Measurements from ENCODE around the gene SPECC1.
"Not testable (repeated sequence)": the region's sequence is repeated elsewhere in the genome, so short reads cannot be mapped to it uniquely, and the experiment has no call there.

SPECC1 gene

GRCh38 chr17:20213449-20213848 is 204.3 kb downstream of the SPECC1 start:
- no peak for DNase-seq

- no peak for DNase-seq
Observed at GRCh38 chr17:20214794-20215193, 205.6 kb downstream of the SPECC1 start.

- DNase-seq, result no peak
Observed at GRCh38 chr17:20216154-20216815, 207.1 kb downstream of the SPECC1 start.

- DNase-seq, result no peak
Observed at GRCh38 chr17:20216853-20217252, 207.7 kb downstream of the SPECC1 start.

GRCh38 chr17:20217677-20218076 is 208.5 kb downstream of the SPECC1 start:
- no peak for DNase-seq

- no peak for DNase-seq
Observed at GRCh38 chr17:20218272-20218671, 209.1 kb downstream of the SPECC1 start.

- DNase-seq, result no peak
Observed at GRCh38 chr17:20223808-20224328, 214.7 kb downstream of the SPECC1 start.

GRCh38 chr17:20224379-20224778 is 215.2 kb downstream of the SPECC1 start:
- DNase-seq, result no peak

GRCh38 chr17:20225162-20226115 is 216.3 kb downstream of the SPECC1 start:
- DNase-seq, result no peak

GRCh38 chr17:20226814-20227482 is 217.8 kb downstream of the SPECC1 start:
- DNase-seq, result peak; percentile 89

- not testable (repeated sequence) for DNase-seq
Observed at GRCh38 chr17:20227720-20228370, 218.7 kb downstream of the SPECC1 start.

- no peak for DNase-seq
Observed at GRCh38 chr17:20228410-20228809, 219.3 kb downstream of the SPECC1 start.

- no peak for DNase-seq
Observed at GRCh38 chr17:20228860-20229259, 219.7 kb downstream of the SPECC1 start.

- no peak for DNase-seq
Observed at GRCh38 chr17:20230924-20231323, 221.8 kb downstream of the SPECC1 start.

- no peak for DNase-seq
Observed at GRCh38 chr17:20232611-20233010, 223.5 kb downstream of the SPECC1 start.

GRCh38 chr17:20234276-20234675 is 225.1 kb downstream of the SPECC1 start:
- peak; percentile 69 for DNase-seq

- DNase-seq, result no peak
Observed at GRCh38 chr17:20235747-20236146, 226.6 kb downstream of the SPECC1 start.

- no peak for DNase-seq
Observed at GRCh38 chr17:20236578-20237227, 227.5 kb downstream of the SPECC1 start.

- DNase-seq, result not testable (repeated sequence)
Observed at GRCh38 chr17:20239776-20240175, 230.6 kb downstream of the SPECC1 start.

GRCh38 chr17:20241855-20242254 is 232.7 kb downstream of the SPECC1 start:
- no peak for DNase-seq

- DNase-seq, result no peak
Observed at GRCh38 chr17:20242271-20242670, 233.1 kb downstream of the SPECC1 start.

GRCh38 chr17:20243524-20243923 is 234.4 kb downstream of the SPECC1 start:
- no peak for DNase-seq

All from stimulated activated CD8-positive, alpha-beta memory T cell treated with anti-CD3 and anti-CD28 coated beads, Interleukin-4, amount 100 ng/mL, for 48 hours (primary cell).